Omental fat pad (tissue), 4 donors: ENCODE data around the gene GTF2H1. TPM values are rescaled to one million over a fixed set of nuclear protein-coding genes. Genes with fewer than 3 reads are reported as not detected.

Experiments used
- ATAC-seq: fragments of 150-250 bp; one replicate; pipeline ENCODE4 v1.9.1; 2016; ENCODE audit warnings: mild to moderate bottlenecking, moderate library complexity; ENCODE audit not compliant: low FRiP score
- DNase-seq: peaks from one replicate; pipeline ENCODE4 v3.0.0-alpha.2; 2019; ENCODE audit warnings: low spot score
- total RNA-seq, 4 donors: library from RNA; depleted of rRNA; stranded (reverse); fragments of >200 nt; gene quantifications; one replicate each; pipeline ENCODE4 v1.1.0, GENCODE V29; 2016
- TF ChIP-seq, protein P1 (sequence below), 3 donors: fragments of 450-650 bp; IDR thresholded peaks; one replicate each; pipeline ENCODE4 v1.5.1; 2016 to 2017; ENCODE audit warnings: antibody characterized with exemption in 3 of 3, mild to moderate bottlenecking in 3 of 3, moderate library complexity in 2 of 3

The GTF2H1 gene
- total RNA-seq, 4 donors from 2014 or later = 54.1 to 74.2 (median 70.8) TPM

DNA sequence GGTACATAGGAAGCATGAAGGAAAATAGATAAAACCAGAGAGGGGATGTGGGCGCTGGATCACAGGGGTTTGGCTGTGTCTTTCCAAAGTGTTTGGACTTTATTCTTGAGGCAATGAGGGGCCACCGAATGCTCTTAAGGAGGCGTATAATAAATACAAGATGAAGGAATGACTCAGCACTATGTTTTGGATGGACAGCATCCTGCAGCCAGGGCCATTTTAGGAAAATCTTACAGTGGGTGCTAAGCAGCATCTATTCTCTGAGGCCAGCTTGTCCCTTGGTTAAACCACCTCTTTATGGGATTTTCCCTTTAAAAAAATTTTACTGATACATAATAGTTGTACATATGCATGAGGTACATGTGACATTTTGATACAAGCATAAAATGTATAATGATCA is 67.7 kb downstream of the GTF2H1 start:
- no peak for ATAC-seq
- TF ChIP-seq, protein P1, sequence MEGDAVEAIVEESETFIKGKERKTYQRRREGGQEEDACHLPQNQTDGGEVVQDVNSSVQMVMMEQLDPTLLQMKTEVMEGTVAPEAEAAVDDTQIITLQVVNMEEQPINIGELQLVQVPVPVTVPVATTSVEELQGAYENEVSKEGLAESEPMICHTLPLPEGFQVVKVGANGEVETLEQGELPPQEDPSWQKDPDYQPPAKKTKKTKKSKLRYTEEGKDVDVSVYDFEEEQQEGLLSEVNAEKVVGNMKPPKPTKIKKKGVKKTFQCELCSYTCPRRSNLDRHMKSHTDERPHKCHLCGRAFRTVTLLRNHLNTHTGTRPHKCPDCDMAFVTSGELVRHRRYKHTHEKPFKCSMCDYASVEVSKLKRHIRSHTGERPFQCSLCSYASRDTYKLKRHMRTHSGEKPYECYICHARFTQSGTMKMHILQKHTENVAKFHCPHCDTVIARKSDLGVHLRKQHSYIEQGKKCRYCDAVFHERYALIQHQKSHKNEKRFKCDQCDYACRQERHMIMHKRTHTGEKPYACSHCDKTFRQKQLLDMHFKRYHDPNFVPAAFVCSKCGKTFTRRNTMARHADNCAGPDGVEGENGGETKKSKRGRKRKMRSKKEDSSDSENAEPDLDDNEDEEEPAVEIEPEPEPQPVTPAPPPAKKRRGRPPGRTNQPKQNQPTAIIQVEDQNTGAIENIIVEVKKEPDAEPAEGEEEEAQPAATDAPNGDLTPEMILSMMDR (IDR thresholded peaks at IDR 0.05) = no peak

DNA sequence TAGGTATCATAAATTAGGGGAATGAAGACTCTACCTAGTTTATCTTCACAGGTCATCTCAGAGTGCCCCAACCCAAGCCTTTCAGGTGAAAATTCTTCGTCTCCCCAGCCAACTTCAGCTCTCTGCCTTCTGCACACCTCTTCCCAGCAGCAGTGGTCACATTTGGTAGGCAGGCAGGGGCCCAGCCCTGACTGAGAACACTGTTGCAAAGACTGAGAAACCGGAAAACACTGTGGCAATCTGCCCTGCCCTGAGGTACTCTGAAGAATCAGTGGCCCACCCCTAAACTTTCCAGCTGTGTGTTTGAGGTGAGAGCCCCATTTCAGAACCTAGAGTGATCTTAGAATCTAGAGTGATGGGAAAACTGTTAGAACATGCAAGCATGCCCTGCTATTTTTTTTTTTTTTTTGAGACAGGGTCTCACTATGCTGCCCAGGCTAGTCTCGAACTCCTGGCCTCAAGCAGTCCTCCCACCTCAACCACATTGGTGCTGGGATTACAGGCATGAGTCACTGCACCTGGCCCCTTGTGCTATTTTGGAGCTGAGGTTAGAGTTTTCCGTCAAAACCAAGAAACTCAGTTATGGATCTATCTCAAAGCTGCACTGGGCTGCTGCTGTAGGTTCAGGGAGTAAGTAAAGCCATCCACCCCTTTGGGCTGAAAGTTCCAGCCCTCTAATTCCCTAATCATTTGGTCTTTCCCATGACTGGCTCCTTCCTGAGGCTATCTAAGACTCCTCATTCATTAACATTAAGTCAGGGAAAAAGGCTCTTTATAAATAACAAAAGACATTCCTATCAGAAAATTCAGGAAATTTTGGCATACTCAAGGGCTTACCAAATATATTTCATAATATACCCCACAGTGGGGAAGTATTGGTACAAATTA is 70.3 kb downstream of the GTF2H1 start:
- TF ChIP-seq, protein P1 (IDR thresholded peaks at IDR 0.05) = no peak
- no peak for ATAC-seq
- no peak for DNase-seq

More for the DNA sequence above, 67.7 kb downstream of the GTF2H1 start:
- DNase-seq = no peak

- DNase-seq (no peak), ATAC-seq (peak; percentile 57)
- TF ChIP-seq, protein P1 (IDR thresholded peaks at IDR 0.05) = no peak
Measured at GRCh38 chr11:18393581-18394274, 71.4 kb downstream of the GTF2H1 start.

- DNase-seq (peak; percentile 96), ATAC-seq (peak; percentile 87)
- TF ChIP-seq, protein P1 (IDR thresholded peaks at IDR 0.05) = no peak
Measured at GRCh38 chr11:18394275-18394927, 72.0 kb downstream of the GTF2H1 start, which contains the start of gene LDHA. Gene LDHA, plus strand, starts transcription at chr11:18394563. Its CDS starts 2,280 bp downstream, at chr11:18396843.

DNA sequence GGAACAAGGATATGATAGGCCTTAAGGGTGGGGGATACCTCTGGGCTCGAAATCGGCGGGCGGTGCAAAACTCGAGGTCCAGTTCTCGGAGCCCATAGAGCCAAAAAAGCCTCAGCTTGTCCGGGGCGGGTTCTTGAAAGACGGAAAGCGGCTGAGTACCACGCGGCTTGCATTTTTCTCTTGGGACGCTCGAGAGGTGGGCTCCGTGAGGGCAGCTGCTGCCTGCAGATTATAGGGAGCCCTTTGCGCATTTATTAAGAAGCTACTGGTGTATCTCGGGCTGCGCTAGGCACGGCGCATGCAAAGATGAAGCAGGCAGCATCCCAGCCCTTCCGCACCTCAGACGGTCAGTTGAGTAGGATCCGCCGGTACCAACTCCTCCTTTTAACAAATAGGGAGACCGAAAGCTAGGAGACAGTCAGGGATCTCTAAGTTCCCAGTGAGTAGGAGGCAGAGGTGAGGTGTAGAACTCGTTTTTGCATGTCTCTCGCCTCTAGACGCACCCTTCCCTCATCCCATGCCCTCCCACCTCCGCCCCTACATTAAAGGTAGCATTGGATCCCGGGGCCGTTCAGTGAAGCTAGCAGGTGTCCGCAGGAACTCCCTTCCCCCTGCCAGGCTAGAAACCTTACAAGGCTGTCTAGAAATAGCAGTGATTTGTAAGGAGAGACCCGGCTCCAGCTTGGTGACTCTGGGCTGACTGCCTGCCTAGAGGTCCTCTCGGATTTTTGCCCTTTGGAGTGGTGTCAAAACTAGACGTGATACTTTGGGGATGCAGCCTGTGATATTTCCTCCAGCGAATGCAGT is 72.8 kb downstream of the GTF2H1 start:
- TF ChIP-seq, protein P1 (IDR thresholded peaks at IDR 0.05) = no peak
- ATAC-seq (no peak), DNase-seq (no peak)
